ENCODE measurements around the gene OR5AN1.

DNA sequence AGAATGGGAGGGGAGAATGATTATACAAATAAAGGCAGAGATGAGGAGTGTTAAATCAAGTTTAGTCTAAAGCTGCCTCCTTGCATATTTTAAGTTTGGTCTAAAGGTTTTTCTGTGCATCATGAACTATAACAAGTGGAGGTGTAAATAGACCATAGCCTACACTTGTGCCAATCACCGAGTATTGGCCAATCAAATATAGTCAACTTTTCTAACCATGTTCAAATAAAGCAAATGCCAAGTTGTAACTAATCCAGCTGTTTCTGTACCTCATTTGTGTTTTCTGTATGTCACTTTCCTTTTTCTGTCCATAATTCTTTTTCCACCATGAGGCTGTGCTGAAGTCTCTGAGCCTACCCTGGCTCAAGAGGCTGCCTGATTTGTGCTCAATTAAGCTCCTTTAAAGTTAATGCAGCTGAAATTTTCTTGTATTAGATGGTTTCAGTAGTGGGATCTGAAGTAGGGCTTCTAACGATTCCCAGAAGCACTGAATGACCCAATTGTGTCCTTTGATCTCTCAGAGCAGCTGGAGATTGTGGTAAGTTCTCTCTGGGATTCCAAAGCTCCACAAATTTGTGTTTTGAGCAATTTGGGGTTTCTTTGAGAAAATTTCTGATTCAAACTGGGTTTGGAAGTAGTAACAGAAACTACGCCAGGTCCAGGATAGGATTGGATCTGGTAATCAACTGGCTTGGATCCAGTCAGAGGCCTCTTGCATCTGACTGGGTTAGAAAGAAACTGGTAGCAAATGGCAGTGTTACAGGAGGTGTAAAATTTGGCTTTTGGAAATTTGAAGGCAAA lies 42.0 kb downstream of the OR5AN1 start:
- TF ChIP-seq CTCF (IDR thresholded peaks at IDR 0.05; ENCODE audit: insufficient read depth, low read depth, low read length) (no peak), EZH2 (IDR thresholded peaks at IDR 0.05; ENCODE audit: insufficient read depth, low read length) (no peak)
